Duodenal mucosa (tissue), 2 donors: Measurements from ENCODE around the gene CSNK1G3.
"Not testable (repeated sequence)": the region's sequence is repeated elsewhere in the genome, so short reads cannot be mapped to it uniquely, and the experiment has no call there.

Source experiments
- H3K27ac ChIP-seq: one replicate; pipeline ENCODE4 v1.7.0; 2013; ENCODE audit warnings: low read depth, low read length
- H3K27me3 ChIP-seq, 2 donors: one replicate each; pipeline ENCODE4 v1.7.0; 2013; ENCODE audit warnings: low read length in 2 of 2, control low read depth in 1 of 2; ENCODE audit not compliant: insufficient read depth in 2 of 2, control insufficient read depth in 1 of 2
- H3K36me3 ChIP-seq, 2 donors: one replicate each; pipeline ENCODE4 v1.7.0; 2013; ENCODE audit warnings: low read length in 2 of 2, control low read depth in 1 of 2; ENCODE audit not compliant: insufficient read depth in 2 of 2, control insufficient read depth in 1 of 2
- H3K4me1 ChIP-seq, 2 donors: one replicate each; pipeline ENCODE4 v1.7.0; 2013; ENCODE audit warnings: low read length in 2 of 2, control low read depth in 1 of 2; ENCODE audit not compliant: insufficient read depth in 2 of 2, control insufficient read depth in 1 of 2
- H3K4me3 ChIP-seq, 2 donors: one replicate each; pipeline ENCODE4 v1.7.0; 2013; ENCODE audit warnings: low read length in 2 of 2, low read depth in 1 of 2
- H3K9ac ChIP-seq, 2 donors: one replicate each; pipeline ENCODE4 v1.7.0; 2013; ENCODE audit warnings: low read length in 2 of 2, low read depth in 1 of 2
- H3K9me3 ChIP-seq, 2 donors: one replicate each; pipeline ENCODE4 v1.7.0; 2013; ENCODE audit warnings: low read length in 2 of 2, control low read depth in 1 of 2; ENCODE audit not compliant: control insufficient read depth in 1 of 2

CSNK1G3 gene

DNA sequence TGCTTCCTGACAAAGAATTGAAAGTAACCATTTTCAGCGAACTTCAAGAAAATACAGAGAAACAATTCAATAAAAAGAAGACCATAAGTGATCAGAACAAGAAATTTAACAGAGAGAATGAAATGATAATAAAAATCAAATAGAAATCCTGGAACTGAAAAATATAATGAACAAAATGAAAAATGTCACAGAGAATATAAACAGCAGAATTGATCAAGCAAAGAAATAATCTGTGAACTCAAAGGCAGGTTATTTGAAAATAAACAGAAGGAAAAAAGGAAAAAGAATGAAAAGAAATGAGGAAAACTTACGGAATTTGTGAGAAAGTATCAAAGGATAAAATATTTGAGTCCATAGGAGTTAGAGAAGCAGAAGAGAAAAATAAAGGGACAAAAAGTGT, 114.1 kb downstream of the CSNK1G3 start:
- no peak overlapping the region for H3K27ac ChIP-seq

DNA sequence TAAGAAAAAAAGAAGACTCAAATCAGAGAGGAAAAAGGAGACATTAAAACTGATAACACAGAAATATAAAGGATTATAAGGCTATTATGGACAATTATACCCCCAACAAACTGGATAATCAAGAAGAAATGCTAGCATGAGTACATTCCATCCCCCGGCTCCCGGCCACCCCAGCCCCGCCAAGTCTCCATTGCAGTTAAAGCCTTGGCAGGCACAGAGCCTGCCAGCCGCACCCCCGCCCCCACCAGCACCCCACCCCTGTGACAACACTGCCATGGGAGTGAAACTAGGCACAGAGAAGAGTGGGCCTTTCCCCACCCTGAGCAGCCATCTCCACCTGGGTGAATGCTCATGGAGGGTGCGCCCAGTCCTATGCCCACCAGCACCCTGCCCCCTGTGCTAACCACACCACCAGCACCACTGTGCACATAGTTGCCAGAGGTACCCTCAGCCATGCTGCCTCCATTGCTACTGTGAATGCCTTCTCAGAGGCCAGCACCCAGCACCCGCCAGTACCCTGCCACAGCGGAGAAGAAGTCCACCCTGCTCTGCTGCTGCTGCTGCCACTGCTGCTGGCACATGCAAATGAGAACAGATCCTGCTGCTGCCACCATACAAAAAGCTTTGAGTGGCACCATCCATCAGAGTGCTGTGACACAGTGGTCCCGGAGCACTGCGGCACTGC, 117.0 kb downstream of the CSNK1G3 start:
- Histone ChIP-seq H3K27me3 (no peaks in the 10 kb centered on the region), H3K4me3 (no peak overlapping the region), H3K9ac (no peak overlapping the region), H3K36me3 (no peaks in the 10 kb centered on the region), H3K27ac (no peak overlapping the region), H3K9me3 (peaks cover 13 to 14% of the 10 kb centered on the region in 2 donors), H3K4me1 (no peaks in the 10 kb centered on the region)

More for the DNA sequence above, 114.1 kb downstream of the CSNK1G3 start:
- Histone ChIP-seq H3K4me3 (no peak overlapping the region), H3K9ac (no peak overlapping the region), H3K36me3 (no peaks in the 10 kb centered on the region), H3K4me1 (no peaks in the 10 kb centered on the region), H3K9me3 (peaks cover 13 to 14% of the 10 kb centered on the region in 2 donors), H3K27me3 (no peaks in the 10 kb centered on the region)

DNA sequence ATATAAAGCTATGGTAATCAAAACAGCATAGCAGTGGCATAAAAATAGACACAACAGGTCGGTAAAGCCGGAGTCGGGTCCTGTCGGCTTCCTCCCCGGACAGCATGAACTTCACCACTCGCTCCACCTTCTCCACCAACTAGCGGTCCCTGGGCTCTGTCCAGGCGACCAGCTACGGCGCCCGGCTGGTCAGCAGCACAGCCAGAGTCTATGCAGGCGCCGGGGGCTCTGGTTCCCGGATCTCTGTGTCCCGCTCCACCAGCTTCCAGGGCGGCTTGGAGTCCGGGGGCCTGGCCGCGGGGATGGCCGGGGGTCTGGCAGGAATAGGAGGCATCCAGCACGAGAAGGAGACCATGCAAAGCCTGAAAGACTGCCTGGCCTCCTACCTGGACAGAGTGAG, 124.0 kb downstream of the CSNK1G3 start:
- no peaks in the 10 kb centered on the region for H3K27me3 ChIP-seq
- H3K9me3 ChIP-seq = no peaks in the 10 kb centered on the region
- H3K27ac ChIP-seq = no peak overlapping the region
- H3K4me1 ChIP-seq = no peaks in the 10 kb centered on the region
- no peaks in the 10 kb centered on the region for H3K36me3 ChIP-seq
- H3K9ac ChIP-seq = no peak overlapping the region
- no peak overlapping the region for H3K4me3 ChIP-seq

DNA sequence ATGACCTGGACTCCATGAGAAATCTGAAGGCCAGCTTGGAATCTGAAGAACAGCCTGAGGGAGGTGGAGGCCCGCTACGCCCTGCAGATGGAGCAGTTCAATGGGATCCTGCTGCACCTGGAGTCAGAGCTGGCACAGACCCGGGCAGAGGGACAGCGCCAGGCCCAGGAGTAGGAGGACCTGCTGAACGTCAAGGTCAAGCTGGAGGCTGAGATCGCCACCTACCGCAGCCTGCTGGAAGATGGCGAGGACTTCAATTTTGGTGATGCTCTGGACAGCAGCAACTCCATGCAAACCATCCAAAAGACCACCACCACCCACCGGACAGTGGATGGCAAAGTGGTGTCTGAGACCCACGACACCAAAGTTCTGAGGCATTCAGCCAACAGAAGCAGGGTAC, 125.1 kb downstream of the CSNK1G3 start:
- H3K9ac ChIP-seq, H3K36me3 ChIP-seq, H3K9me3 ChIP-seq, H3K4me3 ChIP-seq, H3K27me3 ChIP-seq, H3K27ac ChIP-seq, H3K4me1 ChIP-seq: not testable (repeated sequence)

DNA sequence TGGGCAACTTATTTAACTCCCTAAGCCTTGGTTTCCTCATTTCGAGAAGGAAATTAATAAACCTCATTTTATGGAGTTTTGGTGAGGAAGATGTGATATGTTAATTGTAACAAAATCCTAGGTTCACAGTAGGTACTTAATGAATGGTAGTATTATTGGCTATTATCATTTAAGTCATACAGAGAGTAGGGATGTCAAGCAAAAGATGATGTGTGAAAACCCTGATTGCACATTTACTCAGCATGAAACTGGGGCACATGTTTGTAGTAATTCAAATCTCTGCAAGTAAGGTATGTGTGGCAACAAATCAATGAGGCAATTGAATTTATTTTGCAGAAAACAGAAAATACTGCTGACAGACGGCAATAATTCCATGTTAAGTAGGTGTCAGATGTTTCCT, 127.3 kb downstream of the CSNK1G3 start:
- H3K36me3 ChIP-seq = no peaks in the 10 kb centered on the region
- H3K4me3 ChIP-seq = no peak overlapping the region
- H3K27me3 ChIP-seq = no peaks in the 10 kb centered on the region
- H3K4me1 ChIP-seq = no peaks in the 10 kb centered on the region
- H3K9me3 ChIP-seq = no peaks in the 10 kb centered on the region
- H3K9ac ChIP-seq = no peak overlapping the region
- no peak overlapping the region for H3K27ac ChIP-seq

DNA sequence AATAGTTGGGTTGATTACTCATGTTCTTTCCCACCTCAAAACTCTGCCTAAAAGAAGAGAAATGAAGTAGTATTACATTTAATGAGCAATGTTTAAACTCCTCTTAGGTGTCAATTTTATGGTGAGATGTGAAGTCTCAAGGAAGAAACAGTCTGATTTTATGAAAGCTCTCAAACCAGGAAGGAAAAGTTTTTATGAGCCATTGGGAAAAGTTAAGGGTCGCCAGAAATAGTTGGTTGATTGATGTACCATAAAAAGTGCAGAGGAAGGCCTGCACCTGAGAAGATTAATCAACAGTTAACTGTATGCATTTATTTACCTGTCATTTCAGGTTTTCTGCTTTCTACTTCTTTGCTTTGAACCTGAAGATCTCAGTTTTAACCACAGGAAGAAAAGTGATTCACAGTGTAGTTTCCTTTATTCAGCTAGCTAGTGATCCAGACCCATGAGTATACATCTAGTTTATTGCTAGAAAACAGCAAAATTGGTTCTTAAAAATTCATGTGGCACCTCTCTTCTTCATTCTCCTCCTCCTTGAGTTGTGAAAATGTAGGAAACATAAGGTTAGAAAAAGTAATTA, 133.1 kb downstream of the CSNK1G3 start:
- no peak overlapping the region for H3K27ac ChIP-seq
- no peaks in the 10 kb centered on the region for H3K27me3 ChIP-seq
- no peaks in the 10 kb centered on the region for H3K9me3 ChIP-seq
- no peak overlapping the region for H3K9ac ChIP-seq
- H3K4me3 ChIP-seq = no peak overlapping the region
- no peaks in the 10 kb centered on the region for H3K4me1 ChIP-seq
- H3K36me3 ChIP-seq = no peaks in the 10 kb centered on the region

DNA sequence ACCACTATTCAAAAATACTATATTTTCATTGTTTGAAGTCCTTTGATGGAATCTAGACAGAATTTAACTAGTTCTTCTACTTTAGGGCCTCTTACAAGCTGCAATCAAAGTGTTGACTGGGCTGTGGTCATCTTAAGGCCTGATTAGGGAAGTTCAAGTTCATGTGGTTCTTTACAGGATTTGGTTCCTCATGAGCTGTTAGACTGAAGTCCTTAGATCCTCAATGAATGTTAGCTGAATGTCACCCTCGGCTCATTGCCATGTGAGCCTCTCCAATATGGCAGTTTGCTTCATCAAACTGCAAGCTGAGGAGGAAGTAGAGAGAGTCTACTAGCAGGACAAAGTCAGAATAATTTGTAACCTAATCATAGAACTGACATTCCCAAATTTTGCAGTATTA, 135.1 kb downstream of the CSNK1G3 start:
- H3K27ac ChIP-seq = no peak overlapping the region
- H3K4me3 ChIP-seq = no peak overlapping the region
- H3K27me3 ChIP-seq = no peaks in the 10 kb centered on the region
- no peaks in the 10 kb centered on the region for H3K9me3 ChIP-seq
- H3K36me3 ChIP-seq = no peaks in the 10 kb centered on the region
- H3K9ac ChIP-seq = no peak overlapping the region
- H3K4me1 ChIP-seq = no peaks in the 10 kb centered on the region

DNA sequence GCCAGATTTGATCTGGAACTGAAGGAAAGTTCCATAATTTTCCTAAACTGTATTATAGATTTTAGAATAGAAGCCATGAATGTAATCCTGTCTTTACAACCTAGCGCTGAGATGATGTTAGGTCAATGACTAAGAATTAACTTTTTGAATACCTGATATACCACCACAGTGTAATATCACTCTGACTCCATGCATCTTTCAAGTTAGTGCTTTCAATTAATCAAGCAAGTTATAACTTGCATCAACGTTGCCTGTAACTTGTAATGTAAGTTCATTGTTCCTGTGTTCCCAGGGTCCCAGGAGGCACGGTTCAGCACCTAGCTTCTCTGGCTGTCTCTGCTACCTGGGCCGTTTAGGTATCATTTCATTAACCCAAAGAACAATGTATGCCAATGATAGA, 139.3 kb downstream of the CSNK1G3 start:
- Histone ChIP-seq H3K9me3 (no peaks in the 10 kb centered on the region), H3K36me3 (no peaks in the 10 kb centered on the region), H3K4me1 (no peaks in the 10 kb centered on the region), H3K27me3 (no peaks in the 10 kb centered on the region), H3K9ac (no peak overlapping the region), H3K4me3 (no peak overlapping the region), H3K27ac (no peak overlapping the region)

DNA sequence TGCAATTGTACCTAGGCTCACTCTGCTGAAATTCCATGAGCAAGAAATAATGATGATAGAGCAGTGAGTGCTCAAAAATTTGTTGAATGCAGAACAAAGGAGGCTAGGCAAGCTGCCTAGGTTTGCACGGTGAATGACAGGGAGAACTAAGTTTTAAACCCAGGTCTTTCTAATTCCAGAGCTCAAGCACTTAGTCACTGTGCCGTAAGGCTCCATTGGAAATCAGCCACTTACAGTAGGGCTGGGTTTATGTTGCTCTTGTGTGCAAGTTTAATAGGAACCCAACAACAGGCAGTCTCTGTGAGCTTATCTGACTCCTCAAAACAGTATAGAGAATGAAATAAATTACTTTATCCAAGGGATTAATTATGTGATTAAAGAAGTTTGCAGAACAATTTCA, 147.0 kb downstream of the CSNK1G3 start:
- H3K4me3 ChIP-seq = no peak overlapping the region
- no peaks in the 10 kb centered on the region for H3K36me3 ChIP-seq
- no peak overlapping the region for H3K9ac ChIP-seq
- H3K9me3 ChIP-seq = no peaks in the 10 kb centered on the region
- H3K27me3 ChIP-seq = no peaks in the 10 kb centered on the region
- no peak overlapping the region for H3K27ac ChIP-seq
- H3K4me1 ChIP-seq = no peaks in the 10 kb centered on the region

DNA sequence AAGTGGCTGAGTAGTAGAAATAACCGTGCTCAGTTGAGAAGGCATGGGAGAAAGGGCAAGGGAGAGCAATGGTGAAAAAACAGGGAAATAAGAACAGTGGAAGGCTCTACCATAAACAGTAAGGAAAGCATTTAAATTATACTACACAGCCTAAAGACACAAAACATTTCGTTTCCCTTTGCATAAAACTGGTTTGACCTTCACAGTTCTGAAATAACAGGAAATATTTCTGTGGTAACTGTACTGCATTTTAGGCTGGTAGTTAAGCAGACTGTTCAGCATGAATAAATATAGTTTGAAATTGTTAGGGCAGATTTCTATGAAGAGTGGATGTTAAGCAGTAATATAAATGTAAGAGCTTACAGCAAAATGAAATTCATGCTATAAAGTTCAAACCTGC, 147.5 kb downstream of the CSNK1G3 start:
- no peak overlapping the region for H3K9ac ChIP-seq
- no peaks in the 10 kb centered on the region for H3K27me3 ChIP-seq
- H3K27ac ChIP-seq = no peak overlapping the region
- H3K36me3 ChIP-seq = no peaks in the 10 kb centered on the region
- H3K4me3 ChIP-seq = no peak overlapping the region
- peaks cover 0 to under 1% of the 10 kb centered on the region in 2 donors for H3K9me3 ChIP-seq
- H3K4me1 ChIP-seq = no peaks in the 10 kb centered on the region
